GM21717 (cell line): Measurements from ENCODE around the gene HELZ.
"Not testable (repeated sequence)": the region's sequence is repeated elsewhere in the genome, so short reads cannot be mapped to it uniquely, and the experiment has no call there.

ENCODE experiments used
- ATAC-seq: cut with Tn5 transposase; IDR thresholded peaks from one replicate; pipeline ENCODE4 v1.9.1; 2021; ENCODE audit warnings: mild to moderate bottlenecking, moderate library complexity; ENCODE audit not compliant: unreplicated experiment

HELZ gene

DNA sequence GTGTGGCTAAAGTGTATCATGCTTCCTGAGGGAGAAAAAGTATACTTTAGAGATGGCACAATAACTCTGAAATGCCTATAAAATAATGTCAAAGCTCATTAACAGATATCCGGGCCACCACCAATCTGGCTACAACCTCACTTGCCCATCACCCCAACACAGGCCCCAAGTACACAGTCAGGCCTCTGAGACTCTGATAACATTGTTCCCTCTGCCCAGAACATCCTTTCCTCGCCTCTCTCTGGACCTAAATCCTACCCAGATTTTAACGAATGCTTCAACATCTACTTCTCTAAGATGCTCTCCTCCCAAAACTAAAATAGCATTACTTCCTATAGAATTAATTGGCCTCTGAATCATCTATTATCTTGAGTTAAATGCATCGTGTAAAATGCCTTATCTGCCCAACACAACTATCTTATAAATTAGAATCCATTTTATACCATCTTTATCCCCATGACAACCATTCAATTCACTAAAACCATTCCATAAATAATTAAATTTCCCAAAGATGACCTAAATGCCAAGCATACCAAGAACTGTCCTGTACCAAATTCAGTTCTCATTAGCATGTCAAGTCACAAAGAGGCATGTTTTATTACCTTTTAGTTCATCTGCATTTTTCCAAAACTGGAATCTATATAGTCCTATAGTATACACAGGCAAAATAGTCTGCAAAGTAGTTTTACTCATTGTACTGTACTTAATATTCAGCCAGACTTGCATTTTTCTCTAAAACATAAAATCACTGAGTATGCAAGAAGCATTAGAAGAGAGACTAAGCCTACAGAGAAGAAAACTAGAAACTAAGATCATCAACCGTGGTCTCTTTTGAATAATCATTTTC, 15.7 kb downstream of the HELZ start:
- ATAC-seq = no peak

DNA sequence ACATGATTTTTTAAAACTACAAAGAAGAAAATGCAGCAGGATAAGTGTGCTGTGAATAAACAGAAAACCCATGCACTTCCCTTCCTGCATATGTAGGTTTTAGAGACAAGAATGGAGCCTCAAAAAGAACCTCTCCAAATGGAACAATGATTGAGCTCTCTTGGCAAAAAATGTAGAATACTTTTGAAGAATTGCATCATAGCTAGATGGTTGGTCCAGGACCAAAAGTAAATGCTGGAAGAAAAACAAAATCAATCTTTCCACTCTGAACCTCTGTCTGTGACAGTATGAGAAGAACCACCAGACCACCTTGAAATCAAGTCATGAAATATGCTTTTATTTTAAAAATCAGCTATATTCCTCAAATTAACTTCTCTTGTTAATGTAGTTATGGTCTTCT, 17.5 kb downstream of the HELZ start:
- ATAC-seq = no peak

DNA sequence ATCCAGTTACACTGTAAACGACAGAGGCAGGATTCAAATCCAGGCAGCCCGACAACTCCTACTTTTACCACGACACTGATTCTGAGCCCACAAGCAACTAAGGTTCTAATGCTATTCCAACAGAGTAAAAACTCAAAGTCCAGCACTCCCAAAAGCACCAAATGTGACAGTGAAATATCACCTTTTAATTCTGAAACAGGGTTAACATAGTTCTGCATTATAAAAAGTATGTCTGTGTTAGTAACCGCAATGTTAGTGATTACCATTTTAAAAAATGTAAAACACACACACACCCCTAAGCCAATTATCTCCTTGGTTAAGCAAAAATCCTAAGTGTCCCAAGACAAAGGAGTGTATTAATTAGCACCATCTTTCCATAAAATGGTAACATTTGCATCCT, 19.7 kb downstream of the HELZ start:
- no peak for ATAC-seq

DNA sequence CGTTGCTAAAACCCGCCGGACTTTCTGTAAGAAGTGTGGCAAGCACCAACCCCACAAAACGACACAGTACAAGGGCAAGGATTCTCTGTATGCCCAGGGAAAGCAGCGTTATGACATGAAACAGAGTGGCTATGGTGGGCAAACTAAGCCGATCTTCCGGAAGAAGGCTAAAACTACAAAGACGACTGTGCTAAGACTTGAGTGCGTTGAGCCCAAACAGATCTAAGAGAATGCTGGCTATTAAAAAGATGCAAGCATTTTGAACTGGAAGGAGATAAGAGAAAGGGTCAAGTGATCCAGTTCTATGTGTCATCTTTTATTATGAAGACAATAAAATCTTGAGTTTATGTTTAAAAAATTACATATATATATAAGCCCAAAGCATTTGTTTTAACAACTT, 20.3 kb downstream of the HELZ start:
- no peak for ATAC-seq

DNA sequence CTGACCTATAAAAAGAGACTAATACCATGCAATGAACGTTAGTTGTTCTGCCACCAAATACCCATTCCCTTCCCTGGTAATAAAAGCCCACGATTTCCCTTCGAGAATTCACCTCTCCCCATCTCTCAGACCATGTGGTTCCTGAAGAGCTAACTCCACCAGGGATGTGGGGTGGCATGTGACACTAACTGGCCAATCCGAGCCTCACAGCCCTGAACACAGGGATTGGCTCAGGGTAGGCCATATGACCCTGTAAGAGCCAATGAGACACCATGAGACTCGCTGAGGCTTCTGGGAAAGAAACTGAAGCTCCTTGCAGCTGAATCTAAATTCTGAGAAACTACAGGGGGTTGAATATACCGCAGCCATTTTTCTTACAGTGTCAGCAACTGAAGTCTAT, 21.1 kb downstream of the HELZ start:
- ATAC-seq = no peak

GRCh38 chr17:67221062-67221998, 23.7 kb downstream of the HELZ start:
- no peak for ATAC-seq

GRCh38 chr17:67218385-67218950, 26.5 kb downstream of the HELZ start:
- no peak for ATAC-seq

GRCh38 chr17:67217446-67217845, 27.6 kb downstream of the HELZ start:
- ATAC-seq = no peak

DNA sequence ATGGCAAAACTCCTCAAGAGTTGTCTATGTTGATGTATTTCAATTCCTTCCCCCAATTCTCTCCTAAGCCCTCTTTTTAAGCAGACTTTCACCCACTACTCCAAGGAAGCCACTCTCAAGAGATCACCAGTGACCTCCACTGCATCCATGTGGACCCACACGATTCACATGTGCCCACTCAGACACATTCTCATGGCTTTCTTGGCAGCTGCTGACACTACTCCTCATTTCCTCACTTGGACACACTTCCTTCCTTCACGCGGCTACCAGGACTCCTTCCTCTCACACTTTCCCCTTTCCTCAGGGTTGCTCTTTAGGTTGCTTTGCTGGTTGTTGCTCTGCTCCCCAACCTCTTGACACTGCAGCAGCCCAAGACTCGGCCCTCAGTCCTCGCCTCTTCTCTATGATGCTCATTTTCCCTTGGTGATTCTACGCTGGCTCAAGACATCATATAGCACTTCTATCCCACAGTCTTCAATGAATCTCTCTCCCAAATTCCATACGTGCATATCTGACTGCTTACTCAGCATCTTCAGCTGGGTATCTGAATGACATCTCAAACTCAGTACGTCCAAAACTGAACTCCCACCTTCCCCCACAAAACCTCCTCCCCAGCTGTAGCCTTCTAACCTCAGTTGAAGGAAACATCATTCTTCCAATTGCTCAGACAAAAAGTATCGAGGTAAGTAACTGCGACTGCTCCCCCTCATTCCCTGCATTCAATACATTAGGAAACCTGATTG, 28.2 kb downstream of the HELZ start:
- ATAC-seq = no peak

DNA sequence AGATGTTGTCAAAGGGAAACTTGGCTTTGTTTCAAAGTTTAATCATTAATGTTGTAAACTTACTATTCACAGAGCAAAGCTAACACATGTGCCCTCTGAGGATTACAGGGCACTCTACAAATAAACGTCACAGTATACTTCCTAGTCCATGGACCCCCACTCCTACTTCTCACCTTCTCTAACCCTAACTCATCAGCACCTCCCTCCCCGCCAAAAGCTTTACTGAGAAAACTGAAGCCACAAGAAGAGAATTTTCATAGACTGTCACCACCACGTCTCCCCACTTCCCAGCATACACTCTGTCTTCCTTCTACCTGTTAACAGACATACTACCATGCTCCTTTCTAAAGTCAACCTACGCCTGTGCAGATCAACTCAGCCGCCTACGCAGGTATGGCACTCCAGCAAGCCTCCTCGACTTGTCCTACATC, 29.0 kb downstream of the HELZ start:
- ATAC-seq = no peak

DNA sequence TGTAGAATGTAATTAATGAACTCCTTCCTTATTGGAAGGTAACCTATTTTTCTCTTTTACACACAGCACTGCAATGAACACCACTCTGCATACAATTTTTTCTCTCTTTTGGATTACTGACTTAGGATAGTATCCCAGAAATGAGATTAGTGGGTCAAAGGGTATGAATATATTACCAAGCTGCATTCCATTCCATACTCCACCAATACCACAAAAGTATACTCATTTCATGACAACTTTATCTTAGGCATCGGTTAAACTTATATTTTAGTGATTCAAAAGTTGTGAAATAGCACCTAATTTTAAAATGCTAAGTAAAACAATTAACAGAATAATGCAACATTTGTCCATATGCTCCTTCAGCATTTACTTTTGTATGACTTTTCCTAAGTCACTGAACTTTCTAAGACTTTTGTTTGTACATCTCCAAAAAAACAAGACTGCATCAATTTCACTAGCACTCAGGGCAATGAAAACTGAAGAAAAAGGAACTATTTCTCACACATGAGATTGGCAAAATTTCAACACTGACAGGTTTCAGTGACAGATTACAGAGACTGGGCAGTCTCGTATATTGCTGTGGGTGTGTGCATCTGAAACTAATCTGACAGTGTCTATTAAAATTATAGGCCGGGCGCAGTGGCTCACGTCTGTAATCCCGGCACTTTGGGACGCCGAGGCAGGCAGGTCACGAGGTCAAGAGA, 32.1 kb downstream of the HELZ start:
- no peak for ATAC-seq

DNA sequence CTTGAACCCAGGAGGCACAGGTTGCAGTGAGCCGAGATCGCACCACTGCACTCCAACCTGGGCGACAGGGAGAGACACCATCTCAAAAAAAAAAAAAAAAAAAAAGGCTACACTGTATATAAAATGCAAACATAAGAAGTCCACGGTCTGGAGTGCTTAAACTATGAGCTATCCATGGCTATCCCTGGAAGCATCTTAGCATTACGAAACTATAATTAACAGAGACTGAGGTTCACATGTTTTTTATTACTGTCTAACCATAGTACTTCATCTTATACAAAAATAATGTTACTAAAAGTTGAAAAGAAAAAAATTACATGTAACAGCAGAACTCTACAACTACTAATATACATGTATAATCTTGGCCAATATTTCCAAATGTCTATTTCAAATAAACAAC, 32.8 kb downstream of the HELZ start:
- no peak for ATAC-seq

DNA sequence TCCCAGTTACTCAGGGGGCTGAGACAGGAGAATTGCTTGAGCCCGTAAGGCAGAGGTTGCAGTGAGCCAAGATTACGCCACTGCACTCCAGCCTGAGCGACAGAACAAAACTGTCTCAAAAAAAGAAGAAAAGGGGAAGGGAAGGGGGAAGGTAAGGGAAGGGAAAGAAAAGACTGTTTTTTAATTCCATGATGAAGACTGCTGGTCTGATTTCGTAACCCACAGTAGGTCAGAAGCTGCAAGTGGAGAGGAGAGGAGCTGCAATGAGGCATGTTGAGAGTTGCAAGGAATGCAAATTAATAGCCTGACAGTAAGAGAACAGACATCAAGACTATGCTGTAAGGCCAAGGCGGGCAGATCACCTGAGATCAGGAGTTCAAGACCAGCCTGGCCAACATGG, 33.3 kb downstream of the HELZ start:
- ATAC-seq = no peak

- no peak for ATAC-seq
Observed at GRCh38 chr17:67210915-67211314, 34.1 kb downstream of the HELZ start.

DNA sequence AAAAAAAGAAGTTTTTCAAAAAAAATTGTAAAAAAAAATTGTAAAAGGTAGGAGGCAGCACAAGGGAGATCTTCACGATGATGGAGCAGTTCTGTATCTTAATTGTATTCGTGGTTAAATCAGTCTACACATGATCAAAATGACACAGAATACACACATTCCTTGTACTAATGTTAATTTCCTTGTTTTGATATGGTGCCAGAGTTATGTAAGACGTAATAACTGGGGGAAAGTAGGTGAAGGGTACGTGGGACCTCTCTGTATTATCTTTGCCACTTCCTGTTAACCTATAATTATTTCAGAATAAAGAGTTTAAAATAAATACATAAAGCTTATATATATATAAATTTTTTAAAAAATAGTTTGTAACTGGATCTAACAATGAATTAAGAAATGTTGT, 36.8 kb downstream of the HELZ start:
- no peak for ATAC-seq

DNA sequence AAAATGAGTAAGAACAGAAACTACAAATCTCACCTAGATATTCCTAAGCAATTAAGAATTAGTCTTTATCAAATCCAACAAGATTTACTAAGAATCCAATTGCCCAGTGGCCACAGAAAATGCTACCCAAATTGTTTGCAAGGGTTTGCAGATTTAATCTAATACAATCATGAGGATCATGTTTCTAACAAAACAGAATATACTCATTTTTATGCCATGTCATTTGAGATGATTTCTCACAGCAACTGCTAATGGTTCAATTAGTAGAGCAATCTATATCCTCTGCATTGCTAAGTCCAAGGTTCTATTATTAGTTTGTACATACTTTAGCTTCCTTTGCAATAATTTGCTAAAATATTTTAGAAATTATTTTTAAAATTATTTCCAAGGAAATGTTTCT, 41.2 kb downstream of the HELZ start:
- no peak for ATAC-seq

GRCh38 chr17:67202503-67202902, 42.5 kb downstream of the HELZ start:
- ATAC-seq = no peak

GRCh38 chr17:67200727-67201301, 44.2 kb downstream of the HELZ start:
- no peak for ATAC-seq

- no peak for ATAC-seq
Observed at GRCh38 chr17:67198131-67198530, 46.9 kb downstream of the HELZ start.

- not testable (repeated sequence) for ATAC-seq
Observed at GRCh38 chr17:67197023-67197422, 48.0 kb downstream of the HELZ start.
